Measurements from ENCODE around the gene AKT1S1. TPM values are rescaled to one million over a fixed set of nuclear protein-coding genes. Genes with fewer than 3 reads are reported as not detected.
"Not testable (repeated sequence)": the region's sequence is repeated elsewhere in the genome, so short reads cannot be mapped to it uniquely, and the experiment has no call there.

Gene AKT1S1
- total RNA-seq, 2 donors from 2014 or later, result 33.8 to 72.8 TPM

- peaks cover 24% of the 10 kb centered on the region for H3K36me3 Mint-ChIP-seq (ENCODE audit: low read depth)
- not testable (repeated sequence) for ATAC-seq (replicated peaks)
Observed at GRCh38 chr19:49819452-49820115, 57.6 kb downstream of the AKT1S1 start.

More at GRCh38 chr19:49819452-49820115, 57.6 kb downstream of the AKT1S1 start:
- H3K27me3 Mint-ChIP-seq, H3K9me3 Mint-ChIP-seq: not testable (repeated sequence)
- H3K4me3 Mint-ChIP-seq, result peak overlapping the region; percentile 95
- peaks cover 10% of the 10 kb centered on the region for H3K4me1 Mint-ChIP-seq
- peak overlapping the region; percentile 99 for H3K27ac Mint-ChIP-seq

Other genes starting within 250 kb of the AKT1S1 start
- 10 to 100 TPM in 1 of 2 donors, 1 to 10 TPM in 1; 7.6 to 14.3 TPM for gene RRAS, start 237.2 kb downstream of the AKT1S1 start, total RNA-seq
- 10 to 100 TPM; 53.8 to 60.5 TPM for gene SCAF1, start 235.1 kb downstream of the AKT1S1 start, total RNA-seq
- gene IRF3, start 211.5 kb downstream of the AKT1S1 start, total RNA-seq, result 100 to 1,000 TPM; 150 to 218 TPM
- gene BCL2L12, start 211.4 kb downstream of the AKT1S1 start, total RNA-seq, result 10 to 100 TPM; 61.1 to 80.5 TPM
- 100 to 1,000 TPM; 183 to 345 TPM for gene PRMT1, start 200.1 kb downstream of the AKT1S1 start, total RNA-seq
- 1 to 10 TPM; 8.5 to 8.6 TPM for gene ADM5, start 187.8 kb downstream of the AKT1S1 start, total RNA-seq
- 1 to 10 TPM in 1 of 2 donors, under 1 TPM in 1; 0.93 to 4.3 TPM for gene CPT1C, start 186.2 kb downstream of the AKT1S1 start, total RNA-seq
- gene TSKS, start 114.0 kb downstream of the AKT1S1 start, total RNA-seq, result under 1 TPM; 0.32 to 0.45 TPM
- 10 to 100 TPM; 77.5 to 87.0 TPM for gene AP2A1, start 110.4 kb downstream of the AKT1S1 start, total RNA-seq
- 10 to 100 TPM; 15.5 to 19.1 TPM for gene FUZ, start 64.1 kb downstream of the AKT1S1 start, total RNA-seq
- 10 to 100 TPM; 55.6 to 56.1 TPM for gene MED25, start 59.1 kb downstream of the AKT1S1 start, total RNA-seq
- gene PTOV1, start 26.2 kb downstream of the AKT1S1 start, total RNA-seq, result 100 to 1,000 TPM in 1 of 2 donors, 10 to 100 TPM in 1; 82.7 to 109 TPM
- 100 to 1,000 TPM; 100 to 111 TPM for gene PNKP, start 9.8 kb downstream of the AKT1S1 start, total RNA-seq
- 10 to 100 TPM; 21.4 to 57.4 TPM for gene TBC1D17, start 347 bp upstream of the AKT1S1 start, total RNA-seq
- gene IL4I1, start 19.5 kb upstream of the AKT1S1 start, total RNA-seq, result 100 to 1,000 TPM in 1 of 2 donors, 10 to 100 TPM in 1; 42.0 to 177 TPM
- gene ATF5, start 51.9 kb upstream of the AKT1S1 start, total RNA-seq, result 10 to 100 TPM; 26.0 to 28.6 TPM
- 100 to 1,000 TPM; 158 to 172 TPM for gene NUP62, start 52.1 kb upstream of the AKT1S1 start, total RNA-seq
- not detected for gene SIGLEC11, start 83.8 kb upstream of the AKT1S1 start, total RNA-seq
- gene VRK3, start 148.0 kb upstream of the AKT1S1 start, total RNA-seq, result 10 to 100 TPM; 53.7 to 79.8 TPM
- gene ZNF473, start 148.7 kb upstream of the AKT1S1 start, total RNA-seq, result 10 to 100 TPM; 11.1 to 12.4 TPM